ENCODE measurements around the gene SCN4A.

DNA sequence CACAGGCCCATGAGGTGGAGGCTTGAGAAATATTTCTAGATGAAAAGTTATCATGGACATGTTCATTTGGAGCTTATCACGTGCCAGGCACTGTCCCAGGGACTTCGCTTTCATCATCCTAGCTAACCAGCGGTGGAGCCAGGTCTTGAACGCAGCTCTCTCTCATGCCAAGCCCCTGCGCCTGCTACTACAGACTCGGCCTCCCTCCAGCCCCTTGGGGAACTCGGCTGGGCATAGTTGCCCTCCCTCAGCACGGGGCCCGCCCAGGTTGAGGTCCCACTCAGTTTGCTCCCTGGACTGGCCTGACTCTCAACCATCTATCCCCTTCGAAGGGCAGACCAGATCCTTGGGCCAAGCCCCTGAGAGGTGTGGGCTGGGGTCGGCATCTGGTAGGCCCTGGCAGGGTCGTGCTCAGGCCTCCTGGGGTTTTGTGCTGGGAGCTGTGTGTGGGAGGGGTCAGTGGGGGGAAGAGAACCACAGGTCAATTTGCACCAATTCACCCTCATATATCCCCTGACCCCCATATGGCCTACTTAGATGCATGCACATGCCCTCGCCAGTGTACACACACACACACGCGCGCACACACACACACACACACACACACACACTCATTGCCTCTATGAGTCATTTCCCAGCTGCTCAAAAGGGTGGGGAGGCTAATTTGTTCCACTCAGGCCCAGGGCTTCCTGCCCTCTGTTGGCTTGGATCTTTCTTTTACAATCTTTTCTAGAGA, 12.1 kb upstream of the SCN4A start:
- TF ChIP-seq POLR2A (IDR thresholded peaks at IDR 0.05; ENCODE audit: low read length) (no peak), GATA1 (IDR thresholded peaks at IDR 0.05; ENCODE audit: low read depth, low read length) (no peak)
